ENCODE measurements around the gene PHIP.
"Not testable (repeated sequence)": the region's sequence is repeated elsewhere in the genome, so short reads cannot be mapped to it uniquely, and the experiment has no call there.

PHIP gene

DNA sequence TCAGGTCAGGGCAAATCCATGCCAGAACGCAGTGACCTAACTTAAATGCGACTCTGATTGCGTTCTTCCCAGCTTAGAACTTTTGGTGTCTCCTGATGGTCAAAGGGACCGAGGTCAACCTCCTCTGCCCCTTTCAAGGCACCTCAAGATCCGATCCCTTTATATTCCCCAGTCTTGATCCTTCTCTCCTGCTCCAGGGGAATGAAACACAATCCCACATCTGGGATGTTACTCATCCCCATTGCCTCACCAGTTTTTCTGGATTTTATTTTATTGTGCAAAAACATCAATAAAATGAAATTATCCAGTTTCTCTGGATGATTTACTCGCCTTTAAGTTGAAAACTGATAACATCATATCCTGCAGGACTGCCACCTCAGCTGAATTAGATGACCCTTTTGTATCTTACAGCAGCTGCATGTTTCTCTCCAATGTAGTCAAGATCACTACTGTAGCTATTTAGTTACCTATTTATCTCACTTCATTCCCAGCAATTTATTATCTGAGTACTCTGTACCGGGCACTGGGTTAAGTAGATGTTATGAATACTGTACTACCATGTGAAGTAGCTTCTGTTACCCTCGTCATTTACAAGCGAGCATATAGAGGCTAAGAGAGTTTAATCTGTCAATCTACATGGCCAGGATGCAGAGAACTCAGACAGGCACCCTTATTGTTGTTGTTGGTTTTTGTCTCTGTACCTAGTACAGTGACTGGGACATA is 166.7 kb downstream of the PHIP start:
- no peak for DNase-seq

- DNase-seq: no peak
Measured at GRCh38 chr6:78910591-78911171, 167.4 kb downstream of the PHIP start.

DNA sequence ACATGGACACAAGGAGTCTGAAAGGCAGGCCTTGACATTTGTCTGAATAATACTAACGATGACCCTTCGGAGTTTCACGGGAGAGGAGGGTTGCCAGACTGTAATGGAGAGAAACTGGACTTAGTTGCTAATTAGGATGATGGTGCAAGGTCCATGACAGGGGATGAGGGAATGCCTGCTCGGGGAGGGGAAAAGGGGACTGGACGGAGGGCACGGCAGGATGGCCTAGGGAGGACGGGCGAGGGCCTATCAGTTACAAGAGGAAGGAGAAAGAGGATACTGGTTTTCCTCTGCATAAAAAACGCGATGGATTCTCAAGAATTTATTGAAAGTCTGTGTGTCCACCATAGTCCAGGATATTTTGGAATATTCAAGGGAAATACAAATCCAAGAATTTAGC is 168.0 kb downstream of the PHIP start:
- no peak for DNase-seq

DNA sequence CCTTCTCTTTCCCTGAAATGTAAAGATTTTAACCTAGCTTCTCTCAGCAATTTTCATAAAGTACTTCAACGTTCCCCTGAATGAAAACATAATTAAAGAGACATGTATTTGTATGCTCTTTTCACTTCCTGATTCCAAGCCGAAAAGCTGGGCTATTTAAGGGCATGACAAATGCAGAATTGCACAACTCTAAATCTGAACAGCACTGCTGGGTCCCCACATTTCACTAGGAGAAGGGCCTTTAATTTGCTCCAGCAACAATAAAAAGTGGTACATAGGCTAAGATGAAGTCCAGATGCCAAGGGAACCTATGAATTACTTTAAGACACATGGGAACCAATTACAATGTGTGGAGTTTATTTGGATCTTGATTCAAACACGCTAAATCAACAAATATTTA is 168.7 kb downstream of the PHIP start:
- no peak for DNase-seq

GRCh38 chr6:78908621-78909020 is 169.4 kb downstream of the PHIP start:
- DNase-seq: no peak

- DNase-seq: no peak
Measured at GRCh38 chr6:78896227-78896626, 181.8 kb downstream of the PHIP start.

- not testable (repeated sequence) for DNase-seq
Measured at GRCh38 chr6:78889901-78890300, 188.2 kb downstream of the PHIP start.
